Thyroid gland (tissue), 4 donors: Measurements from ENCODE around the gene FLNA. TPM values are rescaled to one million over a fixed set of nuclear protein-coding genes. Genes with fewer than 3 reads are reported as not detected.

Experiments
- DNase-seq, 2 donors: peaks; one replicate each; pipeline ENCODE4 v3.0.0-alpha.2; 2019
- H3K27ac ChIP-seq, 3 donors: fragments of 200-600 bp; sonication (generic); 1 replicate in 2 of 3; 2 replicates in 1 of 3; pipeline ENCODE4 v1.5.1; 2016 to 2019; ENCODE audit warnings: mild to moderate bottlenecking in 1 of 3, moderate library complexity in 1 of 3
- H3K27me3 ChIP-seq: fragments of 200-600 bp; sonication (generic); one replicate; pipeline ENCODE4 v1.5.1; 2019
- H3K36me3 ChIP-seq, 2 donors: fragments of 200-600 bp; sonication (generic); one replicate each; pipeline ENCODE4 v1.5.1; 2016 to 2019
- H3K4me1 ChIP-seq, 2 donors: fragments of 200-600 bp; sonication (generic); one replicate each; pipeline ENCODE4 v1.5.1; 2017 to 2019
- H3K4me3 ChIP-seq, 3 donors: fragments of 200-600 bp; sonication (generic); replicated peaks in 1 of 3; 1 replicate in 2 of 3; 2 replicates in 1 of 3; pipeline ENCODE4 v1.5.1; 2016; ENCODE audit warnings: mild to moderate bottlenecking in 1 of 3
- H3K9me3 ChIP-seq: fragments of 200-600 bp; sonication (generic); one replicate; pipeline ENCODE4 v1.5.1; 2017
- CTCF ChIP-seq, 6 experiments: fragments of 200-600 bp in 3 of 6; fragments of 450-650 bp in 3 of 6; sonication (generic) in 3 of 6; IDR thresholded peaks; one replicate each; pipeline ENCODE4 v1.5.1; 2016 to 2019; ENCODE audit warnings: antibody characterized with exemption in 6 of 6, mild to moderate bottlenecking in 2 of 6, inconsistent platforms in 1 of 6, moderate library complexity in 1 of 6
- POLR2A ChIP-seq, 2 donors: fragments of 450-650 bp; IDR thresholded peaks; one replicate each; pipeline ENCODE4 v1.6.1; 2017; ENCODE audit warnings: antibody characterized with exemption in 2 of 2, mild to moderate bottlenecking in 2 of 2, moderate library complexity in 1 of 2
- WGBS, 2 donors: methylation state at CpG; one replicate each; pipeline ENCODE4 v1.1.5; 2017; 5-methylcytosine and 5-hydroxymethylcytosine counted together
- intact Hi-C: fragments of 100-400 bp; cut with DNase I; formaldehyde crosslinking; loops from one replicate; pipeline ENCODE4 v1.15.1; 2023
- total RNA-seq, 4 donors: library from RNA; depleted of rRNA; stranded (reverse); fragments of >200 nt; gene quantifications; one replicate each; pipeline ENCODE4 v1.2.3, GENCODE V29; 2016

Gene FLNA
- total RNA-seq, 4 donors from 2014 or later, result 143 to 553 (median 291) TPM

GRCh38 chrX:154312116-154312515 lies 62.3 kb downstream of the FLNA start:
- Histone ChIP-seq H3K36me3 (no peaks in the 10 kb centered on the region), H3K9me3 (no peaks in the 10 kb centered on the region), H3K27me3 (no peaks in the 10 kb centered on the region), H3K4me1 (no peaks in the 10 kb centered on the region), H3K27ac (no peak overlapping the region), H3K4me3 (no peak overlapping the region)
- intact Hi-C loops, result no loop called here
- no peak for DNase-seq
- no peak for TF ChIP-seq CTCF (IDR thresholded peaks at IDR 0.05)
- no peak for TF ChIP-seq POLR2A (IDR thresholded peaks at IDR 0.05)
- 86 to 90% methylated on average over 6 to 7 of the region's 7 CpGs for WGBS, 2 donors

- Histone ChIP-seq H3K36me3 (no peaks in the 10 kb centered on the region), H3K4me1 (no peaks in the 10 kb centered on the region), H3K27me3 (no peaks in the 10 kb centered on the region), H3K9me3 (no peaks in the 10 kb centered on the region), H3K4me3 (no peak overlapping the region), H3K27ac (no peak overlapping the region)
- TF ChIP-seq CTCF (IDR thresholded peaks at IDR 0.05) (no peak), POLR2A (IDR thresholded peaks at IDR 0.05) (no peak)
- intact Hi-C loops, result no loop called here
- 48 to 71% methylated on average over 4 to 15 of the region's 19 CpGs for WGBS, 2 donors
- peak; percentile 51 to 57 for DNase-seq
Measured at GRCh38 chrX:154310616-154311536, 63.6 kb downstream of the FLNA start.

GRCh38 chrX:154309041-154309775 lies 65.2 kb downstream of the FLNA start:
- no peaks in the 10 kb centered on the region for H3K36me3 ChIP-seq
- DNase-seq, result no peak
- H3K4me1 ChIP-seq, result no peaks in the 10 kb centered on the region
- no peak overlapping the region for H3K4me3 ChIP-seq
- 93 to 94% methylated on average over 7 to 16 of the region's 16 CpGs for WGBS, 2 donors
- H3K27ac ChIP-seq, result no peak overlapping the region
- no peaks in the 10 kb centered on the region for H3K27me3 ChIP-seq
- TF ChIP-seq CTCF (IDR thresholded peaks at IDR 0.05), result no peak
- TF ChIP-seq POLR2A (IDR thresholded peaks at IDR 0.05), result no peak
- intact Hi-C loops, result no loop called here
- no peaks in the 10 kb centered on the region for H3K9me3 ChIP-seq

GRCh38 chrX:154308108-154308946 lies 66.1 kb downstream of the FLNA start:
- peak; percentile 43 to 45 for DNase-seq
- TF ChIP-seq POLR2A (IDR thresholded peaks at IDR 0.05) (no peak), CTCF (IDR thresholded peaks at IDR 0.05) (peak; percentile 33 to 61 (median 46))
- Histone ChIP-seq H3K4me3 (no peak overlapping the region), H3K36me3 (no peaks in the 10 kb centered on the region), H3K9me3 (no peaks in the 10 kb centered on the region), H3K4me1 (no peaks in the 10 kb centered on the region), H3K27me3 (no peaks in the 10 kb centered on the region), H3K27ac (no peak overlapping the region)
- 52 to 57% methylated on average over 8 to 9 of the region's 9 CpGs for WGBS, 2 donors
- intact Hi-C loops, result no loop called here
